ENCODE measurements around the gene MDFI.

The MDFI gene, protein sequence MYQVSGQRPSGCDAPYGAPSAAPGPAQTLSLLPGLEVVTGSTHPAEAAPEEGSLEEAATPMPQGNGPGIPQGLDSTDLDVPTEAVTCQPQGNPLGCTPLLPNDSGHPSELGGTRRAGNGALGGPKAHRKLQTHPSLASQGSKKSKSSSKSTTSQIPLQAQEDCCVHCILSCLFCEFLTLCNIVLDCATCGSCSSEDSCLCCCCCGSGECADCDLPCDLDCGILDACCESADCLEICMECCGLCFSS

DNA sequence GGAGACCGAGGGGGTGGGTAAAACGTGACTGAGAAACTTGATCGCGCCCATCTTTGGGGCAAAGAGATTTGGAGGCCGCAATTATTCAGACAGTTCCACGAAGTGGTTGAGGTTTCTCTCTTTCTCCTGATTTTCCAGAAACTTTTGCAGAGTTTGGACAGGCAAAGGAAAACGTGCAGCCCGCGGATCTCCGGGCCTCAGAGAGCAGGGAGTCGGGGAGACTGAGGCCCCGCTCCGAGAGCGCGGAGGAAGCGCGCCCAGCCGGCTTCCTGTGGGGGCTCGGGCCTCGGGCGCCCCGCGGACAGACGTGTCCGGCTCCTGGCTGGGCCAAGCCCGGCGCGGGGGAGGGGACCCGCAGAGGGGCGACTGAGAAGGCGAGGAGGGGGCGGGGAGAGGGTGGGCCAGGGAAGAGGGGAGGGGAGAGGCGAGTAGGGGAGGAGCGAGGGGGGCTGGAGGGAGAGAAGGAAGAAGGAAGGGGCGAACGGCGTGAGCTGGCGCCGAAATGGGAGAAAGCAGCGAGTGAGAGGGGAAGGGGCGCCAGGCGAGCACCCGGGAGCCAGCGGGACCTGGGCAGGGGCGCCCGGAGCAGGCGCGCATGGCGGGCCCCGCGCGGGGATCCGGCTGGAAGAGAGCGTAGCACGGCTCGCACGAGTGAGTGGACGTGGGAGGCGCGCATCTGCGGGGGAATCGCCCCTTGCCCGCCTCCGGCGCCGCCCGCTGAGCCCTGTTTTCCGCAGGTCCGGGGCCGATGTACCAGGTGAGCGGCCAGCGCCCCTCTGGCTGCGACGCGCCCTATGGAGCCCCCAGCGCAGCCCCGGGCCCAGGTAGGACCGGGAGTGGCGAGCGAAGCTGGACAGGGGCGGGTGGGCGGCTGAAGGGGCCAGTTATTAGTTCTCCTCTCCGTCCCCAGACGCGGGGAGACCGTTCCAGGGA is at the start of gene MDFI:
TSS of gene MDFI (plus strand) at position 467 of the 933 bp plus-strand sequence. CDS start at position 749, 282 bp downstream.
- DNase-seq (ENCODE audit: extremely low read depth in 1 of 2, low read depth in 1 of 2): no peak

DNA sequence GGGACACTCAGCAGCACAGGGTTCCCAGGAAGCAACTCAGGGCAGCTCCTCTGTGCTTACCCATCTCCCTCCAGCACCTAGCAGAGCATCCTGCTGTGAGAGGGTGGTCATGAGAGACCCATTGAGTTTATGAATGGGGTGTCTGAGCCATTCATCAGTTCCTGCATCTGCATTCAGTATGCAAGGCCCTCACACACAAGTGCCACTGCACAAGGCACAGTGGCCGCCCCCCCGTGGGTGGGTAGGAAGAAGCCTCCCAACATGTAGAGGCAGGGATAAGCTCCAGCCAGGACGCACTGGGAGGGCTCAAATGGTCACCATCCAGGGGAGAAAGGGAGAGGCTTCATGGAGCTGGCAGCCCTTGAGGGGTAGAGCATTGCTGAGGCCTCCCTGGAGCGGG is 49.0 kb upstream of the MDFI start:
- DNase-seq (ENCODE audit: extremely low read depth in 1 of 2, low read depth in 1 of 2): no peak

DNA sequence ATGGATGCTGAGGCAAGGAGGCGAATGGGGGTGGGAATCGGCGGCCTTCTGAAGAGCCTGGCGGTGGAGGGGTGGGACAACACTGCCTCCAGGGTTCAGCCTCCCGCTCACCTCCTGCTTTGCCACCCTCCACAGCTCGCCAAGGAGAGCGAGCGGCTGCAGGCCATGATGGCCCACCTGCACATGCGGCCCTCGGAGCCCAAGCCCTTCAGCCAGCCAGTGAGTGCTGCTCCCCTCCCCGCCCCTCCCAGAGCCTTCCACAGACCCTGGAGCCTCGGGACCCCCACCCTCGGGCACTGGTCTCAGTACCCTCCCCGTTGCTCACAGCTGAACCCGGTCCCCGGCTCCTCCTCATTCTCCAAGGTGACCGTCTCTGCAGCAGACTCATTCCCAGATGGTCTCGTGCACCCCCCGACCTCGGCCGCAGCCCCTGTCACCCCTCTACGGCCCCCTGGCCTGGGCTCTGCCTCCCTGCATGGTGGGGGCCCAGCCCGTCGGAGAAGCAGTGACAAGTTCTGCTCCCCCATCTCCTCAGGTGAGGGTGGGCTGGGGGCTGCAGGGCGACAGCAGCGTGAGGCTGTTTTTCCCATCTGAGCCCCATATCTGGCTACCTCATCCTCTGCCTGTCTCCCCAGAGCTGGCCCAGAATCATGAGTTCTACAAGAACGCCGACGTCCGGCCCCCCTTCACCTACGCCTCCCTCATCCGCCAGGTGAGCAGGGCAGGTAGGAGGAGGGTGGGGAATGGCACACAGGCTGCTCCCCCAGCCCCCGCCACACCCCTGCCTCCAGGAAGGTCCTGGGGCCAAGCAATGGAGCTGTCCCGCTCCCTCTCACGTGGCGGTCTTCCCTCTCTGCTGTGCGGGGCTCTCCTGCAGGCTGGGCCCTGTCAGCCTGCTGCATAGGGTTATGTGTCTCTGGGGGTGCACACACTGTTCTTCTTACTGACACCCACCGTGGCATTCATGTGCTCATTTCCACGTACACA is 48.3 kb upstream of the MDFI start:
- no peak for DNase-seq (ENCODE audit: extremely low read depth in 1 of 2, low read depth in 1 of 2)

DNA sequence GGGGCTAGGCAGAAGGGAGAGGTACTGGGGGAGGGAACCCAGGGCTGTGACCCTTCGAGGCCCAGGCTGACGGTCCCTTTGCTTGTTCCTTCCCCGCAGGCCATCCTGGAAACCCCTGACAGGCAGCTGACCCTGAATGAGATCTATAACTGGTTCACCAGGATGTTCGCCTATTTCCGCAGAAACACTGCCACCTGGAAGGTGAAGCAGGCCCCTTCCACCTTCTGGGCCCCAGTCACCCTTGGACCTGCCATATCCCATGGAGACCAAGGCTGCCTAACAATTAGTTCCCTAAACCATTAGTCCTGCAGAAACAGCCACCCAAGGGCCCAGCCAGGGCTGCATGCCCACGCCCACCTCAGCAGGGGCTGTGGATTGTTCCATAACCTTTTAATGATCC is 47.1 kb upstream of the MDFI start:
- no peak for DNase-seq (ENCODE audit: extremely low read depth in 1 of 2, low read depth in 1 of 2)

DNA sequence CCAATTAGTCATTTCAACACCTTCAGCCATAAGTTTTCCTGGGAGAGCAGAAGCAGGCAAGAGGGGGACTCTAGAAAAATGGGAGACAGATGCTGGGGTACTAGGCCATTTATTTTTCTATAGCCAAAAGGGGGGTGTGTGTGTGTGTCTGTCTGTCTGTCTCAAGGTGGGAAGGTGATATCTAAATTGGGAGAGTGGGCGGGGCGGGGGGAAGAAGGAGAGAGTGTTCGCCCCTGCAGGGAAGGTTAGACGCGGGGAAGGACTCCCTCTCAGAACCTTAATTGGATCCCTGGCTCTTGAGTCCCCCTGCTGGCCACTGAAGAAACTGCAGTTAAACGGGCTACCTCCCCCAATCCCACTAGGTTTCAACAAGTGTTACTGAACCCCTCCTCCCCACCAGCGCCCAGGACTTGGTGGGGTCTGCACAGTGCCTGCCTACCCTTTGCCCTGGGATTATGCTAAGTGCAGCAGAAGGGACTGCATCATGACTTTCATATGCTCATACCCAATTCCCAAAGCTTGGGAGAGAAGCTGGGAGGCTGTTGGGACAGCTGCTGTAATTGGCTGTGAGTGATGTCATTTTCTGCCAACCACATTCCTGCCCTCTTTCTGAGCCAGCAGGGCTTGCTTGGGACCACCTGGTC is 46.3 kb upstream of the MDFI start:
- peak; percentile 43 to 50 for DNase-seq (ENCODE audit: extremely low read depth in 1 of 2, low read depth in 1 of 2)

DNA sequence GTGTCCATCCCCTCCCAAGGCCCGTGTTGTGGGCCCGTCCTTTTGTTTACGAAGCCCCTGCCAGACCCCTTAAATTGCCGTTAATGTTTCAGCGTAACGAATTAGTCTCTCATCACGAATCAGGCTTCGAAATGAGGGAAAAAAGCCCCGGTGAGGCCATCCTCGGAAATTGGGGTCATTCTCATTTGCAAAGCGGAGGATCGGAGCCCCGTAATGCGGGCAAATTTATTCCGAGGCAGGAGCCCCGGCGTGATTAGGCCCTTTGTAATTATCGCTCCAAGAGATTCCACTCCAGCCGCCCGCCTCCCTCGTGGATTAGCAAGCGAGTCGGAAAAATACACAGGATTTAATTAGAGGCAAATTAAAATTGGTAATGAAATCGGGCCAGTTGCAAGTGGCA is 44.9 kb upstream of the MDFI start:
- DNase-seq (ENCODE audit: extremely low read depth in 1 of 2, low read depth in 1 of 2): no peak

DNA sequence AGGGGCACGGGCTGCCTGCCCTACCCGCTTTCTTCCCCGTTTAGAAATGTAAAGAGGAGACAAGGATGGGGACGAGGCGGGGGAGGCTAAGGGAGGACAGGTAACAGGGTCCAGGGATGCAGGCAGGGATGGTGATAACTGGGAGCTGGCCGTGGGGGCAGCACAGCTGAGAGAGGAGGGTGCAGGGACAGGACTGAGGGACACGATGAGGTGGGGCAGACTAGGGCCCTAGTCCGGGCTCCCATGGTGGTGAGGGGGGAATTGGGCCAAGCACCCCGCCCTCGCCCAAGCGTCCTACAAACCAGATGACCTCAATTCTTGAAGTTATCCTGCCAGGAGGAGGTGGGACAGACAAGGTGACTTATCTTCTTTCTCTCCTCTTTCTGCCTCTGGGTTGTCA is 44.4 kb upstream of the MDFI start:
- DNase-seq (ENCODE audit: extremely low read depth in 1 of 2, low read depth in 1 of 2): no peak

DNA sequence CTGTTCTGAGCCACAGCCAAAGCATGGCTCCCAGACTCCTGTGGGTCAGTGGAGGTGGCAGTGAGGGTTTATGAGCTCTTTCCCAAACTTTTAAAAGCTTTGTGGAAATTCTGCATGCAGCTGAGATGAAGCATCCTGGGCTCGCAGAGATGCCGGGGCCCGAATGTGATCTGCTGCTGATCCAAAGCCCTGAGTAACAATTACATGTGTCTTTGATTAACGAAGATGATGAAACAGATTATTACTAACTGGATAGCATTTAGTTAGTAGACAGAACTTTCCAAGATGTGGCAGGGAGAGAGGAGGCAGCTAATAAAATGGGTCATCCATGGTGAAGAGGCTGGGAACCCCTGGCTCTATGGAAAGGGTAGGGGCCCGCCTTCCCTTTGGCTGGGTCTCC is 43.9 kb upstream of the MDFI start:
- no peak for DNase-seq (ENCODE audit: extremely low read depth in 1 of 2, low read depth in 1 of 2)

DNA sequence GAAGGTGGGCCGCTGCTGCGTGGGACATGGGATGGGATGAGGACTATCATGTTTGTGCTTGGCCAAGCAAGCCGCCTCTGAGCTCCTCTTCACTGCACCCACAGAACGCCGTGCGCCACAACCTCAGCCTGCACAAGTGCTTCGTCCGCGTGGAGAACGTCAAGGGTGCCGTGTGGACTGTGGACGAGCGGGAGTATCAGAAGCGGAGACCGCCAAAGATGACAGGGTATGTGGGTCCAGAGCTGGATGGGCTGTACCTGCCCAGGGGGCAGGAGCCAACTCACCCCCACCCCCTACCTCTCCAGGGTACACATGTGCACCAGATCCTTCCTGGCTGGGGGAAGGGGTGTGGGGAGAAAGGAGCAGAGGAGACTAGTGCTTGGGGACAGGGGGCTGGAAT is 43.5 kb upstream of the MDFI start:
- DNase-seq (ENCODE audit: extremely low read depth in 1 of 2, low read depth in 1 of 2): no peak

DNA sequence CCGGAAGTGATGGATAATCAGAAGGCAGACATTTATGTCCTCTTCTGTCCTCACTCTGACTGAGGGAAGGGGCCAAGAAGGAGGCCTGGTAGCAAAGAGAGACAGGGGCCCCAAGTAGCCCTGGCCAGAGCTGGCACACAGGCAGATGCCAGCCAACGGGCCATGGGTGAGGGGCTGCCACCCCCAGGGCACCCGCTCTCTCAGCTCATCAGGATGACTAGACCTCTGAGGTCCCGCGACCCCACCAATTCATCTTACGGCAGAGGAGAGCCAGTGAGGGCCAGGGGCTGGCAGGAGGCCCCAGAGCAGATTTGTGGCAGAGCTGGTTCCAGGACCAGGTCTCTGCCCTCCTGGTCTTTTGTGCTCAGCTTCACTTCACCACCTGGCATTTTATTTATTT is 43.1 kb upstream of the MDFI start:
- no peak for DNase-seq (ENCODE audit: extremely low read depth in 1 of 2, low read depth in 1 of 2)

DNA sequence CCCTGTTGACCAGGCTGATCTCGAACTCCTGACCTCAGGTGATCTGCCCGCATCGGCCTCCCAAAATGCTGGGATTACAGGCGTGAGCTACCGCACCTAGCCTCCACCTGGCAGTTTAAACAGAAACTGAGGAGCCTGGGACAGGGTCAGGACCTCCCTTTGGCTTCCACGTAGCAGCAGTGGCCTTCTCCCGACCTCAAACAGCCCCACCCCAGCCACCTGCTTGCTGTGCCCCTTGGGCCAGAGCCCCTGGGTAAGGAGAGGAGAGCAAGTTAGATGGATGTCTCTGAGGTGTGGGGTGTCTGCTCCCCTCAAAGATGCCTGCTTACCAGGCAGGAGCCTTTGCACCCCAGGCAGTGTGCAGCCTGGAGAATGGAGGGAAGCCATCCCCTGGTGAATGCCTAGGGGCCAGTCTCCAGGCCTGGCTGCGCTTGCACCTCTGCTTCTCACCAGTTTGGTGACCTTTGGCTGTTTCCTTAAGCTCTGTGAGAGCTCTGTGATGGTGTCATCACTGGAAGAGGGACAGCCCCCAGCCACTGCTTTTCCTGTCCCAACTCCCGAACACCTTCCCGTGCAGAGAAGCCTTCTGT is 42.1 kb upstream of the MDFI start:
- no peak for DNase-seq (ENCODE audit: extremely low read depth in 1 of 2, low read depth in 1 of 2)

DNA sequence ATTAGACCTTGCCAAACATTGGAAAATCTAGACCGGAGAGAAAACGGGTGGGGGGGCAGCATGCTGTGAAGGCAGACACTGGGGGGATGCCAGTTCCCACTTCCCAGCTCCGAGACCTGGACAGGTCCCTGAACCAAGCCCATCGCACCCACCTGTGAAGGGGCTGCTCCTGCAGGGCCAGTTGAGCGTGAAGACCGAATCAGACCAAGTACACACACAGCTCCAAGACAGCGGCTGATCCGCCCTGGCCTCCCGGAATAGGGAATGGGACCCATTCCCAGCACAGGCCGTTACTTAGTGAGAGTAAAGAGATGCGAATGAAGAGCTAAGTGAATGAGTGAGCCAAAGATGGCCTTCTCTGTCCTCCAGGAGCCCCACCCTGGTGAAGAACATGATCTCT is 41.5 kb upstream of the MDFI start:
- no peak for DNase-seq (ENCODE audit: extremely low read depth in 1 of 2, low read depth in 1 of 2)

DNA sequence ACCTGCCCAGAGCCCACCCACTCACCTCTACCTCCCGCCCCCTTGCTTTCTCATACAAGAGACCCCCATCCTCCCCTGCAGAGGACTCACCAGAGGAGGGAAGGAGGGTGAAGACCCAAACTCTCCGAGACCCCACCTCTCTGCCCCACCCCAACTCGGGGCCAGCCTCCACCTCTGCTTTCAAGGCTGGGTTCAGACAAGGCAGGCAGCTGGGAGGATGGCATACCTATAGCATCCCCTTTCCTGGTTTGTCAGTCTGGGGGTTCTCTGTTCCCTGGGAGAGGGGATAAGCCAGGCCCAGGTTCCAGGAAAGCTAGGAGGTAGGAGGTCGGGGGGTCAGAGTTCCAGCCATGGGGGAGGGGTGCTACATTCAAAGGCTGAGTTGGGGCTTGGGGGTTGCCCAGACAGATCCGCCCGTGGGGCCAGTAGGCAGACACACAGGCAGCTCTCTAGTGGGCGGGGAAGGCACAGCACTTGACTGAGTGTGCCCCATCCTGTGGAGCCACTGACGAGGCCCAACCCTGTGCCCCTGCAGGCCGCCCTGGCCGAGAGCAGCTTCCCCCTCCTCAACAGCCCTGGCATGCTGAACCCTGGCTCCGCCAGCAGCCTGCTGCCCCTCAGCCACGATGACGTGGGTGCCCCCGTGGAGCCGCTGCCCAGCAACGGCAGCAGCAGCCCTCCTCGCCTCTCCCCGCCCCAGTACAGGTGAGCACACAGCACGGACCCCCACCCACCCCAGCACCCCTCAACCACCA is 40.8 kb upstream of the MDFI start:
- DNase-seq (ENCODE audit: extremely low read depth in 1 of 2, low read depth in 1 of 2): no peak

DNA sequence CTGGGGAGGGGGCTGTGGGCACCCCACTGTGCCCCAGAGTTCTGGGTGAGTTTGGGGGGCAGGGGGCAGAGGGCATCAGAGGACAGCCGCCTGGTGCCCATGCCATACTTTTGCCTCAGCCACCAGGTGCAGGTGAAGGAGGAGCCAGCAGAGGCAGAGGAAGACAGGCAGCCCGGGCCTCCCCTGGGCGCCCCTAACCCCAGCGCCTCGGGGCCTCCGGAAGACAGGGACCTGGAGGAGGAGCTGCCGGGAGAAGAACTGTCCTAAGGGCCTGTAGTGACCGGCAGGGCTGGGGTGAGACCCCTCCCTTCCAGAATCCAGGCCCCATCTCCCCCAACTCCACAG is 39.6 kb upstream of the MDFI start:
- no peak for DNase-seq (ENCODE audit: extremely low read depth in 1 of 2, low read depth in 1 of 2)

DNA sequence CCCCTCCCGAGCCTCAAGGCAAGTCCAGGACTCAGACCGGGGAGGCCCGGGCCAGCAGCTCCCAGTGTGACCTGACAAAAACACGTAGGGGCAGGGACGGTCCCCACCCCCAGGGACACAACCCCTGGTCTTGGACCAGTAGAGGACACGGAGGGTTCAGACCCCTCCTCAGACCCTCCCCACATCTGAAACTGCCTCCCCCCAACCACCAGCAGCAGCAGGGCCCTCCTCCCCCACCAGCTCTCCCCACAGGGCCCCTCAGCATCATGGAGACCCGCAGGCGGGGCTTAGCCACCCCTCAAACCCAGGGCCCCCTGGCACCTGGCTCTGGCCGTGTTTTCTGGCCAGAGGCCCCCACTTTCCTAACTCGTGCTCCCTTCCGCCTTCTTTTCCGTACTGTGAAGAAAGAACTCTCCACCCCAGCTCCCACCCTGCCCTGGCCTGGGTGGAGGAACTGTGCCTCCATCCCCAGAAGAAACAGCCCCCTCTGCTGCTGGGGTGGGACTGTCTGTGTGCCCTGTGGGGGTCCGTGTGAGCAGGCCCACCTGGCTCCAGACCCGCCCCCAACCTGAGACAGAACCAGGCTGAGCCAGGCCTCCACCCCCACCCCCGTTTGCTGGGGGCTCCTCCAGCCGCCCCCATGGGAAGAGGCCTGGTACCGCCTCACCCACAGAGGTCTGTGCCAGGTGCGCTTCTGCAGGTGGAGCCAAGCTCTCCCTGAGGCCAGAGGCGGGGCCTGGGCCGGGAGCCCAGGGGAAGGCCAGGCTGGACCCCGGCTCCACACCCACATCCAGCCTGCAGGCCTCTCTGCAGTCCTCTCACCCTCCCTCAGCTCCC is 39.0 kb upstream of the MDFI start:
- DNase-seq (ENCODE audit: extremely low read depth in 1 of 2, low read depth in 1 of 2): no peak

DNA sequence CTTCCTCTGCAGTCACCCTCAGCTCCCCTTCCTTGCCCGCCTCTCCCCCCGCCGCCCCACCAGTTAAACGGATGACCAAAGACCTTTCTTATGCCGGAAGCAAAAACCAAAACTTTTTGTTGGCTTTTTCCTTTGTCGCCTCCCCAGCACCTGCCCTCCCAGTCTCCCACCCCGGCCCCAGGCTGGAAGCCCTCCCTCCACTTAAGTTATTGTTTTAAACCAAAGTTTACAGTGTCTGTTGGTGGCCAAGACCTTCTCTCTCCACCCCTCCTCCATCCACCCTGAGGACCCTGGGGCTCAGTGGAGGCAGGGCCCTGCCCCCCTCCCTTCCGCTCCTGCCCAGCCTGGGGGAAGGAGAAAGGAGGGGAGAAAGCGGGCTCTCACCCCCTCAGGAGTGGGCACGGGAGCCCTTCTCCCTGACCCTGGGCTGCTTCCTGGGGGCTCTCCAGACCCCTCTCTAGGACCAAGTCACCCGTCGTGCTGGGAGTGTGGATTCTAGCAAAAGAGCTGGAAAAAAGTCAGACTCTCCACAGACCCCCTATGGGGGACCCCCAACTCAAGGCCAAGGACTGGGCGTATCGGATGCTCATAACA is 38.3 kb upstream of the MDFI start:
- DNase-seq (ENCODE audit: extremely low read depth in 1 of 2, low read depth in 1 of 2): no peak

DNA sequence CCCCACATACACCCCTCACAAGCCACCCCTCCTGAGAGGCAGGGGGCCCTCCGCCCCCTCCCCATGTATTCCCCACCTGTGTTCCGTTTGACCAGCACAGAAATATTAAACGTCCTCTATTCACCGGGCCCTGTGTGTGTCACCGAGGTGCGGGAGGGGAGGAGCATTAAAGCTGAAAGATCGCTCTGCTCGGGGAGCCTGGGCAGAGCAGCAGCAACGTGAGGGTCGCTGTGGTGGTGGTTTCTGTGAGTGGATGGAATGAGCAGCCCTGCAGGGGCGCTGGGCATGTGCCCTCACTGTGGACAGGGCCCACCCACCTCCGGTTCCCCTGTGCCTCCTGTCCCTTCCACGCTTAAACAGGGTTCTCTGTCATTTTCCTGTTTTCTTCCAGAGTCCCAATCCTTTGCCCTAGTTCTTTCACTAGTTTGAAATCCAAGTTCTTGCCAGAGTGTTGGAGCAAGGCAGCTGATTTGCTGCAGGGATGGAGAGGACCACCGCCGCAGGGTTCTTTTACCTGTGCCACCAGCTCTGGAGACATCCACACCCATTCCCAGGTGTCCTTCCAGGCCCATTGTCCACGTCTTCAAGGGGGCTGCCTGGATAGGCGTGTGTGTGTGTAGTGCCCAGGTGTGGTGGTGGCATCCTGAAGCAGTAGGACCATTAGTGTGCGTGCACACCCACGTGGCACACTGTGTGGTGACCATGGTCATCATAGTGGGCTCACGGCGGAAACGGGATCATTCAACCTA is 37.6 kb upstream of the MDFI start:
- DNase-seq (ENCODE audit: extremely low read depth in 1 of 2, low read depth in 1 of 2): no peak

DNA sequence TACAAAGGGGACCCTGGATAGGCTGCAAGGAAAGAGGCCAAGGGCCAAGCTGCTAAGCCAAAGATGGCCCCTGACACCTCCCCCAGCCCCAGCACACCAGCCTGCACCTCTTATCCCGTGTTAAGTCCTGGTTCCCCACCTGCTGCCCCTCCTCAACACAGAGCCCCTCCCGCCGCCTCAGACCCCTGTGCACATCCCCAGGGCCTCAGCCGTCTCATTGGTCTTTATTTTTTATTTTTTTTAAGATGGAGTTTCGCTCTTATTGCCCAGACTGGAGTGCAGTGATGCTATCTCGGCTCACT is 37.1 kb upstream of the MDFI start:
- no peak for DNase-seq (ENCODE audit: extremely low read depth in 1 of 2, low read depth in 1 of 2)
